Raji (cell line): Measurements from ENCODE around the gene CSK.

Experiments used
- POLR2A ChIP-seq: IDR thresholded peaks from 2 replicates; pipeline ENCODE4 v1.6.1; 2011; ENCODE audit warnings: low read depth, low read length, control low read depth; ENCODE audit not compliant: insufficient read depth

Gene CSK

GRCh38 chr15:74821091-74821789 is 39.4 kb downstream of the CSK start:
- TF ChIP-seq POLR2A: peak; percentile 89

GRCh38 chr15:74821790-74822158 is 39.9 kb downstream of the CSK start:
- no peak for TF ChIP-seq POLR2A

- no peak for TF ChIP-seq POLR2A
These were observed 40.4 kb downstream of the CSK start for GRCh38 chr15:74822233-74822632.

GRCh38 chr15:74823324-74823723 is 41.4 kb downstream of the CSK start:
- TF ChIP-seq POLR2A: no peak

- no peak for TF ChIP-seq POLR2A
These were observed 43.1 kb downstream of the CSK start for GRCh38 chr15:74824976-74825375.

- TF ChIP-seq POLR2A: no peak
These were observed 44.0 kb downstream of the CSK start for GRCh38 chr15:74825866-74826265.

GRCh38 chr15:74826364-74826819 is 44.5 kb downstream of the CSK start, which contains the start of gene CPLX3:
Gene CPLX3, plus strand, starts transcription at chr15:74826627. Its CDS starts 77 bp downstream, at chr15:74826704.
- no peak for TF ChIP-seq POLR2A

GRCh38 chr15:74826921-74827320 is 45.0 kb downstream of the CSK start:
- TF ChIP-seq POLR2A: no peak

- TF ChIP-seq POLR2A: no peak
These were observed 45.7 kb downstream of the CSK start for GRCh38 chr15:74827614-74828013.

- no peak for TF ChIP-seq POLR2A
These were observed 47.0 kb downstream of the CSK start for GRCh38 chr15:74828835-74829234.

- TF ChIP-seq POLR2A: no peak
These were observed 47.6 kb downstream of the CSK start for GRCh38 chr15:74829486-74829885.

- TF ChIP-seq POLR2A: no peak
These were observed 48.1 kb downstream of the CSK start for GRCh38 chr15:74829991-74830390.

- no peak for TF ChIP-seq POLR2A
These were observed 49.0 kb downstream of the CSK start for GRCh38 chr15:74830868-74831267.

GRCh38 chr15:74831813-74832495 is 50.1 kb downstream of the CSK start:
- no peak for TF ChIP-seq POLR2A

- TF ChIP-seq POLR2A: 0 out of 2 replicates have a peak, but pooled peaks have one; percentile 17
These were observed 50.9 kb downstream of the CSK start for GRCh38 chr15:74832826-74833225.

- no peak for TF ChIP-seq POLR2A
These were observed 51.7 kb downstream of the CSK start for GRCh38 chr15:74833376-74834107.
